ENCODE results near the gene UGT1A8. TPM values are rescaled to one million over a fixed set of nuclear protein-coding genes. Genes with fewer than 3 reads are reported as not detected.

The UGT1A8 gene
- total RNA-seq, 4 donors from 2014 or later, result 0.34 TPM; not detected in 3

DNA sequence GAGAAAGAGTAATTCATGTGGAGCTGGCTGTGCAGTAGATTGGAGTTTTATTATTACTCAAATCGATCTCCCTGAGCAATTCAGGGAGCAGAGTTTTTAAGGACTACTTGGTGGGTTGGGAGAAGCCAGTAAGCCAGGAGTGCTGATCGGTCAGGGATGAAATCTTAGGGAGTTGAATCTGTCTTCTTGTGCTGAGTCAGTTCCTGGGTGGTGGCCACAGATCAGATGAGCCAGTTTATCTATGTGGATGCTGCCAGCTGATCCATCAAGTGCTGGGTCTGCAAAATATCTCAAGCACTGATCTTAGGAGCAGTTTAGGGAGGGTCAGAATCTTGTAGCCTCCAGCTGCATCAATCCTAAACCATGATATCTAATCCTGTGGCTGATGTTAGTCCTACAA lies 17.0 kb upstream of the UGT1A8 start:
- no peak overlapping the region for H3K27ac ChIP-seq
- no peak for DNase-seq
- H3K4me1 ChIP-seq, result no peaks in the 10 kb centered on the region
- H3K9me3 ChIP-seq, result no peaks in the 10 kb centered on the region
- no peaks in the 10 kb centered on the region for H3K36me3 ChIP-seq
- TF ChIP-seq POLR2A (IDR thresholded peaks at IDR 0.05) (no peak), CTCF (IDR thresholded peaks at IDR 0.05) (no peak)
- no peak overlapping the region for H3K4me3 ChIP-seq (replicated peaks in 1 of 3)
- intact Hi-C loops (cut with DNase I), result no loop called here
- H3K27me3 ChIP-seq, result no peaks in the 10 kb centered on the region
- WGBS, 2 donors, result 75 to 80% methylated on average over 2 of the region's 2 CpGs

DNA sequence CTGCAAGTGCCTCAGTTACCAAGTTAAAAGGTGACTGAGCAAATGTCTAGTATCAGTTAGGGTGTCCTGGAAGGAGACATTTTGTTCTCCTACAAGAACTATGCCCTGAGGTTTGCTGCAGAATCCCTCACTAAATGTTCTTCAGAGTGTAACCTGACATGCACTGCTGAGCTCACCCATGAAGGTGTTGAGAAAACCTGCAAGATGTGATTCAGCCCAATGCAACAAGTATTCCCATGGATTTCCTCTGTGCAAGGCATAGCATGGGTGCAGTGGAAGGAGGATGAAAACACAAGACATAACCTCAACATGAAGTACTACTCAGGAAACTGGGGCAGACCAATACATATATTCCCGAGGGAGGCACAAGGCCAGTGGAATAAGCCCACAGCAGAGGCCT lies 15.4 kb upstream of the UGT1A8 start:
- Histone ChIP-seq H3K27ac (no peak overlapping the region), H3K36me3 (no peaks in the 10 kb centered on the region), H3K9me3 (no peaks in the 10 kb centered on the region), H3K4me3 (replicated peaks in 1 of 3) (no peak overlapping the region), H3K4me1 (no peaks in the 10 kb centered on the region), H3K27me3 (no peaks in the 10 kb centered on the region)
- 85 to 93% methylated on average over 1 of the region's 1 CpG for WGBS, 2 donors
- no peak for DNase-seq
- intact Hi-C loops (cut with DNase I), result no loop called here
- TF ChIP-seq CTCF (IDR thresholded peaks at IDR 0.05), result no peak
- no peak for TF ChIP-seq POLR2A (IDR thresholded peaks at IDR 0.05)

DNA sequence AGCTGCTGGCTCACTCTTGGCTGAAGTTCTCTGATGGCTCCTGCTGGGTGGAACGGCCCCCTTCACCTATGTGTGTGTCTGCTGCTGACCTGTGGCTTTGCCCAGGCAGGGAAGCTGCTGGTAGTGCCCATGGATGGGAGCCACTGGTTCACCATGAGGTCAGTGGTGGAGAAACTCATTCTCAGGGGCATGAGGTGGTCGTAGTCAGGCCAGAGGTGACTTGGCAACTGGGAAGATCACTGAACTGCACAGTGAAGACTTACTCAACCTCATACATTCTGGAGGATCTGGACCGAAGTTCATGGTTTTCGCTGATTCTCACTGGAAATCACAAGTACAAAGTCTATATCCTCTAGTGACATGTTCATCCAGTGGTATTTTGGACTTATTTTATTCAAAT lies 13.9 kb upstream of the UGT1A8 start:
- Histone ChIP-seq H3K4me1 (no peaks in the 10 kb centered on the region), H3K27me3 (no peaks in the 10 kb centered on the region), H3K27ac (no peak overlapping the region), H3K9me3 (no peaks in the 10 kb centered on the region), H3K4me3 (replicated peaks in 1 of 3) (no peak overlapping the region), H3K36me3 (no peaks in the 10 kb centered on the region)
- TF ChIP-seq POLR2A (IDR thresholded peaks at IDR 0.05) (no peak), CTCF (IDR thresholded peaks at IDR 0.05) (no peak)
- intact Hi-C loops (cut with DNase I), result no loop called here
- DNase-seq, result no peak
- 79 to 85% methylated on average over 4 of the region's 4 CpGs for WGBS, 2 donors

DNA sequence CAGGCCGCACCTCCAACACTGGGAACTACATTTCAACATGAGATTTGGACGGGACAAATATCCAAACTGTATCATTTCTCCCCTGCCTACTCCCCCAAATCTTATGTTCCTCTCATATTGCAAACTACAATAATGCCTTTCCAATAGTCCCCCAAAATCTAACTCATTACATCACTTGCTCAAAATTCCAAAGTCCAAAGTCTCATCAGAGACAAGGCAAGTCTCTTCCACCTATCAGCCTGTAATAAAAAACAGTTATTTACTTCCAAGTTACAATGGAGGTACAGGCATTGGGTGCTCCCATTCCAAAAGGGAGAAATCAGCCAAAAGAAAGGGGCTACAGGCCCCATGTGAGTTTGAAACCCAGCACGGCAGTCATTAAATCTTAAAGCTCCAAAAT lies 12.6 kb upstream of the UGT1A8 start:
- DNase-seq, result no peak
- intact Hi-C loops (cut with DNase I), result no loop called here
- no peak overlapping the region for H3K27ac ChIP-seq
- WGBS, 2 donors, result 90 to 94% methylated on average over 3 of the region's 3 CpGs
- H3K36me3 ChIP-seq, result no peaks in the 10 kb centered on the region
- no peak overlapping the region for H3K4me3 ChIP-seq (replicated peaks in 1 of 3)
- H3K27me3 ChIP-seq, result no peaks in the 10 kb centered on the region
- H3K9me3 ChIP-seq, result no peaks in the 10 kb centered on the region
- TF ChIP-seq CTCF (IDR thresholded peaks at IDR 0.05) (no peak), POLR2A (IDR thresholded peaks at IDR 0.05) (no peak)
- no peaks in the 10 kb centered on the region for H3K4me1 ChIP-seq

DNA sequence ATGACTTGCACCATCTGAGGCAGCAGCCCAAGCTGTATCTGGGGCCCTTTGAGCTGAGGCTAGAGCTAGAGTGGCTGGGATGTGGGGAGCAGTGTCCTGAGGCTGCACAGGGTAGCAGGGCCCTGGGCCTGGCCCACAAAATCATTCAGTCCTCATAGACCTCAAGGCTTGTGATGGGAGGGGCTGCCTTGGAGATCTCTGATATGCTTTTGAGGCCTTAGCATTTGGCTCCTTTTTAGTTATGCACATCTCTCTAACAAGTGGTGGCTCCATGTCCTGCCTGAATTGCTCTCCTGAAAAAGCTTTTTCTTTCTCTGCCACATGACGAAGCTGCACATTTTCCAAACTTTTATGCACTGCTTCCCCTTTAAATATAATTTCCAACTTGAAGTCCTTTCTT lies 11.8 kb upstream of the UGT1A8 start:
- no peak for DNase-seq
- no peak overlapping the region for H3K27ac ChIP-seq
- H3K4me3 ChIP-seq (replicated peaks in 1 of 3), result no peak overlapping the region
- H3K36me3 ChIP-seq, result no peaks in the 10 kb centered on the region
- no peaks in the 10 kb centered on the region for H3K4me1 ChIP-seq
- no peaks in the 10 kb centered on the region for H3K9me3 ChIP-seq
- intact Hi-C loops (cut with DNase I), result no loop called here
- no peaks in the 10 kb centered on the region for H3K27me3 ChIP-seq
- 93 to 97% methylated on average over 1 of the region's 1 CpG for WGBS, 2 donors
- TF ChIP-seq POLR2A (IDR thresholded peaks at IDR 0.05), result no peak
- TF ChIP-seq CTCF (IDR thresholded peaks at IDR 0.05), result no peak
